Measurements from ENCODE around the gene NFS1. TPM values are rescaled to one million over a fixed set of nuclear protein-coding genes. Genes with fewer than 3 reads are reported as not detected.

The NFS1 gene
- total RNA-seq, 3 donors from 2014 or later, result 31.7 to 39.7 (median 36.1) TPM

GRCh38 chr20:35731862-35732643 lies 32.9 kb upstream of the NFS1 start:
- no peak overlapping the region for H3K27ac ChIP-seq
- DNase-seq (ENCODE audit: low spot score in 2 of 2), result no peak
- H3K4me3 ChIP-seq, result no peak overlapping the region
- H3K36me3 ChIP-seq, result peaks cover 5% of the 10 kb centered on the region
- H3K4me1 ChIP-seq, result peaks cover 5 to 28% of the 10 kb centered on the region in 2 donors
- H3K9me3 ChIP-seq, result no peaks in the 10 kb centered on the region
- intact Hi-C loops (cut with DNase I; ENCODE audit: low total_unique reads), result no loop called here
- H3K27me3 ChIP-seq, result no peaks in the 10 kb centered on the region
- TF ChIP-seq POLR2A (IDR thresholded peaks at IDR 0.05), result no peak
- no peak for TF ChIP-seq POLR2AphosphoS5 (IDR thresholded peaks at IDR 0.05)
- no peak for TF ChIP-seq CTCF (IDR thresholded peaks at IDR 0.05)

GRCh38 chr20:35731469-35731788 lies 32.3 kb upstream of the NFS1 start:
- H3K9me3 ChIP-seq, result no peaks in the 10 kb centered on the region
- no peak for DNase-seq (ENCODE audit: low spot score in 2 of 2)
- H3K36me3 ChIP-seq, result peaks cover 5% of the 10 kb centered on the region
- H3K27ac ChIP-seq, result no peak overlapping the region
- TF ChIP-seq CTCF (IDR thresholded peaks at IDR 0.05) (no peak), POLR2A (IDR thresholded peaks at IDR 0.05) (no peak), POLR2AphosphoS5 (IDR thresholded peaks at IDR 0.05) (no peak)
- intact Hi-C loops (cut with DNase I; ENCODE audit: low total_unique reads), result no loop called here
- no peaks in the 10 kb centered on the region for H3K27me3 ChIP-seq
- H3K4me3 ChIP-seq, result no peak overlapping the region
- peaks cover 5 to 26% of the 10 kb centered on the region in 2 donors for H3K4me1 ChIP-seq

GRCh38 chr20:35730583-35731468 lies 31.7 kb upstream of the NFS1 start:
- no peak for DNase-seq (ENCODE audit: low spot score in 2 of 2)
- Histone ChIP-seq H3K4me1 (peaks cover 5 to 20% of the 10 kb centered on the region in 2 donors), H3K27ac (no peak overlapping the region), H3K4me3 (no peak overlapping the region), H3K36me3 (peaks cover 5% of the 10 kb centered on the region), H3K27me3 (no peaks in the 10 kb centered on the region), H3K9me3 (no peaks in the 10 kb centered on the region)
- no peak for TF ChIP-seq CTCF (IDR thresholded peaks at IDR 0.05)
- TF ChIP-seq POLR2A (IDR thresholded peaks at IDR 0.05), result no peak
- TF ChIP-seq POLR2AphosphoS5 (IDR thresholded peaks at IDR 0.05), result no peak
- intact Hi-C loops (cut with DNase I; ENCODE audit: low total_unique reads), result no loop called here

- Histone ChIP-seq H3K27me3 (no peaks in the 10 kb centered on the region), H3K4me3 (no peak overlapping the region), H3K9me3 (no peaks in the 10 kb centered on the region), H3K27ac (no peak overlapping the region), H3K4me1 (peaks cover 5 to 17% of the 10 kb centered on the region in 2 donors), H3K36me3 (peaks cover 5% of the 10 kb centered on the region)
- DNase-seq (ENCODE audit: low spot score in 2 of 2), result no peak
- TF ChIP-seq POLR2AphosphoS5 (IDR thresholded peaks at IDR 0.05) (no peak), CTCF (IDR thresholded peaks at IDR 0.05) (no peak), POLR2A (IDR thresholded peaks at IDR 0.05) (no peak)
- intact Hi-C loops (cut with DNase I; ENCODE audit: low total_unique reads), result no loop called here
Observed at GRCh38 chr20:35729836-35730582, 30.9 kb upstream of the NFS1 start.
